Astrocyte (in vitro differentiated cells and primary cell): ENCODE results near the gene TMEM220.
A peak's percentile ranks its signal among the peaks of the same experiment; 100 is the strongest.

Experiments
- EZH2 ChIP-seq: IDR thresholded peaks from 2 replicates; pipeline ENCODE4 v1.6.1; 2012; ENCODE audit warnings: mild to moderate bottlenecking, low read length, inconsistent platforms; ENCODE audit not compliant: insufficient read depth
- TF ChIP-seq, protein P1 (sequence below): IDR thresholded peaks from 2 replicates; pipeline ENCODE4 v1.5.1; 2011; ENCODE audit warnings: low read depth, mild to moderate bottlenecking, inconsistent platforms, low read length, moderate library complexity; ENCODE audit not compliant: insufficient read depth

DNA sequence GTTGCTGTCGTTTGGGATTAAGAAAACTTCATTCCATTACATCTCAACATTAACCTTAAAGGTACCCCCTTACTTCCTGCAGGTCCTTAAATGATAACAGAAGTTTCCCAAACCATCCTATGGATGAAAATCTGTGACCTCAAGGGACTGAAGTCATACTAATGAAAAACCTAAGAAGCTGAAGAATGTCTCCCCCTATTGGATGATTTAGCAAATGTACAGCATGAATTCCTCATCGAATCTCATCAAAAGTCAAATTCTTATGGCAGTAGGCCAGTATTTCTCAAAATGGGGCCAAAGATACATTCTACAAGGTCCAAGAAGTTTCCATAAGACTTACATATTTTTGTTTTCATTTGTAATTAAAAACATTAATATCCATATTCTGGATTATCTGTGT lies 46.0 kb downstream of the TMEM220 start:
- TF ChIP-seq, protein P1, sequence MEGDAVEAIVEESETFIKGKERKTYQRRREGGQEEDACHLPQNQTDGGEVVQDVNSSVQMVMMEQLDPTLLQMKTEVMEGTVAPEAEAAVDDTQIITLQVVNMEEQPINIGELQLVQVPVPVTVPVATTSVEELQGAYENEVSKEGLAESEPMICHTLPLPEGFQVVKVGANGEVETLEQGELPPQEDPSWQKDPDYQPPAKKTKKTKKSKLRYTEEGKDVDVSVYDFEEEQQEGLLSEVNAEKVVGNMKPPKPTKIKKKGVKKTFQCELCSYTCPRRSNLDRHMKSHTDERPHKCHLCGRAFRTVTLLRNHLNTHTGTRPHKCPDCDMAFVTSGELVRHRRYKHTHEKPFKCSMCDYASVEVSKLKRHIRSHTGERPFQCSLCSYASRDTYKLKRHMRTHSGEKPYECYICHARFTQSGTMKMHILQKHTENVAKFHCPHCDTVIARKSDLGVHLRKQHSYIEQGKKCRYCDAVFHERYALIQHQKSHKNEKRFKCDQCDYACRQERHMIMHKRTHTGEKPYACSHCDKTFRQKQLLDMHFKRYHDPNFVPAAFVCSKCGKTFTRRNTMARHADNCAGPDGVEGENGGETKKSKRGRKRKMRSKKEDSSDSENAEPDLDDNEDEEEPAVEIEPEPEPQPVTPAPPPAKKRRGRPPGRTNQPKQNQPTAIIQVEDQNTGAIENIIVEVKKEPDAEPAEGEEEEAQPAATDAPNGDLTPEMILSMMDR, result peak; percentile 60
- no peak for TF ChIP-seq EZH2
